GM11168 (cell line): ENCODE data around the gene MT1M.
"Not testable (repeated sequence)": the region's sequence is repeated elsewhere in the genome, so short reads cannot be mapped to it uniquely, and the experiment has no call there.

ENCODE experiments used
- in situ Hi-C: fragments of 300-500 bp; cut with MboI; formaldehyde crosslinking; loops from one replicate; pipeline ENCODE4 v1.12.0; 2022; ENCODE audit warnings: low sequenced_read_pairs; ENCODE audit not compliant: unreplicated experiment

Gene MT1M

DNA sequence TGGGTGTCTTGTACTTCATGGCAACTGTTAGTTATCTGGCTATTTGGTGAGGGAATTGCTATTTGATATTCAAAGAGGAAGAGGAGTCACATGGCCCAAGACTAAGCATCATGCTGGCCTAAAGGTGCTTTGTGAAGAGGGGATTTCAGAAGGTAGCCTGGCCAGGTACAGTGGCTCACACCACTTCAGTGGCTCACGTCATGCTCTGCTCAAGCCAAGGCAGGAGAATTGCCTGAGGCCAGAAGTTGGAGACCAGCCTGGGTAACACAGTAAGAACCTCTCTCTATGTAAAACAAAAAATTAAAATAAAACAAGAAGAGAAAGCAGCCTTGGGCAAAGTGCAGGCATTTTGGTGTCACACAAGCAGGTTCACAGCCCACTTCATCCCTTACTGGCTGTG is 12.9 kb downstream of the MT1M start:
- in situ Hi-C loops = no loop called here

DNA sequence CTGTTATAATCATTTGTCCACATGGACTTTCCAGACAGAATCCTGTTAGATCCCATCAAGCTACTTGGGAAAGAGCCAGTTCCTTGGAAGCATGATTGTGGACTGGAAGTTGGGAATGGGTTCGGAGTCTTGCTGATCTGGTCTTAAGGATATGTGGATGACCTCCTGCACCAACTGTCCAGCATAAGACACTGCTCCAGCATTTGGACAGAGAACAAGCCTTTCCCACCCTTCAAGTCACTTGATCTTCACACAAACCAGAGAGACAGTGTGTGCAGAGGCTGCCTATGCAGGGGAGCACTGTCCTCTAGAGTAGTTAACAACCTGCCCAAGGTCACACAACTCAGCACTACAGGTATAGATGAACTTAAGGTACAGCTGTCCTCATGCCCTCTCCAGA is 13.4 kb downstream of the MT1M start:
- in situ Hi-C loops = no loop called here

DNA sequence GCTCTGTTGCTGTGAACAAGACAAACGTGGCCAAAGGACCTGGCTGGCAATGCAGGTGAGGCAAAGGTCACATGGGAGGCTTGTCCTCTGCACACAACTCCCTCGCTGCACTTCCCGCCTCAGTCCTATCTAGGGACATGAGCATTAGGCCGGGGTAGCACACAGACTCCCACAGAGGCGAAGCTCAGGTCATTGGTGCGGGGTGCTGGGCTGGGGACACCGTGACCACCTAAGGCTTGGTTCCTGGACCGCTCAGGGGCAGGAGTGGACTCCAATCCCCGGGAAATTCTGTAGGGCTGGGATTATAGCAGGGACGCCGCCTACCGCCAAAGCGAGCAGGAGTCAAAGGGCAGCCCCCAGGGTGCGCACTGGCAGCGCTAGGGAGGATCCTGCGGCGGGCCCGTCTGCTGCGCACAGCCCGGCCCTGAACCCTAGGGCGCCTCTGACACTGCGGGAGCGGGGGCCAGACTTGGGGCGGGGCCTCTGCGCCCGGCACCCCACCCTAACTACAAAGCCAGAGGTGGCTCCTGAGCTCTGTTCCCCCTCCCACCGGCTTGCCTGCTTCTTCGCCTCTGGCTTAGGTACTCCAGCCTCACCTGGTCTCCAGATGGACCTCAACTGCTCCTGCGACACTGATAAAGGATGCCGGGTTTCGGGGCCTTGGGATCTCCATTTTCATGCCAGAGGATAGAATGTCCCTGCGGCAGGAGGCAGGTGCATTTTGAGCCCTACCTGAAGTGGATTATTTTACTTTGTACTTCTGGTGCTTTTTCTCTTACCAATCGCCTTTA is 15.4 kb downstream of the MT1M start:
- in situ Hi-C loops = no loop called here

DNA sequence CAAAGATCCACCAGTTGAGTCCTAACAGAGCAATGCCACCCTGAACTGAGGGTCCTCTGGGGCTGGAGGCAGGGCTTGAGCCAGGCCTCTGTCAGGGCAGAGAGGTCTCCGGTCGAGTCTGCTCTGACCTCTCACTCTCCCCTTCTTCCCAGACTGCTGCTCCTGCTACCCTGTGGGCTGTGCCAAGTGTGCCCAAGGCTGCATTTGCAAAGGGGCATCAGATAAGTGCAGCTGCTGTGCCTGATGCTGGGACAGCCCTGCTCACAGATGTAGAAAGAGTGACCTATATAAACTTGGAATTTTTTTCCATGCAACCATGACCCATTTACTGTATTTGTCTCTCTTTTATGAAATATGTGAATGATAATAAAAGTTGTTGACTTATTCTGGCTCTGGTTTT is 16.8 kb downstream of the MT1M start:
- in situ Hi-C loops = no loop called here

DNA sequence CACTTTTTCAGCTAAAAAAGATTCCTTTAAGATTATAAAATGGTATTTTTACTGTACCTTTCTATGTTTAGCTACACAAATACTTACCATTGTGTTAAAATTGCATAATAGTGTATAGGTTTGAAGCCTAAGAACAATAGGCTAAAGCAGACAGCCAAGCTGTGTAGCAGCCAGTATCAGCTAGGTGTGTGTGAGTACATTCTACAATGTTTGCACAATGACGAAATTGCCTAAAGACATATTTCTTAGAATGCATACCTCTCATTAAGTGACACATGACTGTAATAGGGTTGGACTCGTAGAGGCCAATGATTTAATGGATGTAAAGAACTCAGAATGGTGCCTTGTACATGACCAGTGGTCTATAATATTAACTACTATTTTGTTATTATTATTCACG is 17.4 kb downstream of the MT1M start:
- in situ Hi-C loops = no loop called here

DNA sequence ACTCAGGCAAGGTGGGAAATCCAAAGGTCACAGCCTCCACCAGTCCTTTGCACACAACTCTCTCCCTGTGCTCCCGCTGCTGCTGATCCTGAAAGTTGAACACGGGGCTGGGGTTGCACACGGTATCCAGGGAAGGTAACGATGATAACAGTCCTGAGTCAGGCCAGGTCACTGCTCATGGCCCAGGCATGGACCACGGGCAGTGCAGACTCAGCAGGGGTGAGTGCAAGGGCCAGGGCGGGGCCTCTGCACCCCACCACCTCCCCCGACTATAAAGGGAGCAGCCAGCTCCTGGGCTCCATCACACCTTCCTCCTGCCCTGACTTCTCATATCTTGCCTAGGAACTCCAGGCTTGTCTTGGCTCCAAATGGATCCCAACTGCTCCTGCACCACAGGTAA is 19.1 kb downstream of the MT1M start, which contains the start of gene MT1B:
Gene MT1B, plus strand, starts transcription at position 301 of the 400 bp plus-strand sequence. Its CDS starts 68 bp downstream, at position 369.
- in situ Hi-C loops = no loop called here

DNA sequence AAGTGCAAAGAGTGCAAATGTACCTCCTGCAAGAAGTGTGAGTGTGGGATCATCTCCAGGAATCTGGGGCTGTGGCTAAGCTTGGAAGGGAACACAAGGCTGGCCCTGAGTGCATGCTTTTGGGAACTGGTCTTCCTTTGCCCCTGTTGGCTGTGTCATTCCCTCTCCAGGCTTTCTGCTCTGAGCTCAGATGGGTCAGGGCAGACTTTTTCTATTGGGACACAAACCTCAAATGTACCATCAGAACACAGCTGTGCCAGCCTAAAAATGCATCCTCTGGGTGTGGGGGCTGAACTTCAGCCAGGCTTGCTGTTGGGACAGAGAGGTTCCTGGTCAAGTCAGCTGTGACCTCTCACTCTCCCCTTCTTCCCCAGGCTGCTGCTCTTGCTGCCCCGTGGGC is 20.1 kb downstream of the MT1M start:
- in situ Hi-C loops = no loop called here

DNA sequence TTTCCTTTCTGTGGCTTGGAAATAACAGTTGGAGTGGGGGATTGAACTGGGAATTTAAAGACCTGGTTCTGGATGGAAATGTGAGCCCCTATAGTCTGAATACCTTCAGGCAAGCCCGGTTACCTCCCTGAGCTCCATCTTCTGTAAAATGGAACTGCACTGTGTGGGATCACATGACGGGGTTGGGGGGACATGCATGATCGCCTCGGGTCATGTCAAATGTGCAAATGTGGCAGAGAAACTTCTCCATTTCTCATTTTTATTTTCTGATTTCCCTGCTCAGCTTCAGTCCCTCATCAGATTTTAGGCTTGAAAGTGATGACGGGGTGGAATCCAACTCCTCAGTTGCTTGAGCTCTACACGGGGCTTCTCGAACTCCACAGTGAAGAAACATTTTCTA is 20.8 kb downstream of the MT1M start:
- in situ Hi-C loops = no loop called here

DNA sequence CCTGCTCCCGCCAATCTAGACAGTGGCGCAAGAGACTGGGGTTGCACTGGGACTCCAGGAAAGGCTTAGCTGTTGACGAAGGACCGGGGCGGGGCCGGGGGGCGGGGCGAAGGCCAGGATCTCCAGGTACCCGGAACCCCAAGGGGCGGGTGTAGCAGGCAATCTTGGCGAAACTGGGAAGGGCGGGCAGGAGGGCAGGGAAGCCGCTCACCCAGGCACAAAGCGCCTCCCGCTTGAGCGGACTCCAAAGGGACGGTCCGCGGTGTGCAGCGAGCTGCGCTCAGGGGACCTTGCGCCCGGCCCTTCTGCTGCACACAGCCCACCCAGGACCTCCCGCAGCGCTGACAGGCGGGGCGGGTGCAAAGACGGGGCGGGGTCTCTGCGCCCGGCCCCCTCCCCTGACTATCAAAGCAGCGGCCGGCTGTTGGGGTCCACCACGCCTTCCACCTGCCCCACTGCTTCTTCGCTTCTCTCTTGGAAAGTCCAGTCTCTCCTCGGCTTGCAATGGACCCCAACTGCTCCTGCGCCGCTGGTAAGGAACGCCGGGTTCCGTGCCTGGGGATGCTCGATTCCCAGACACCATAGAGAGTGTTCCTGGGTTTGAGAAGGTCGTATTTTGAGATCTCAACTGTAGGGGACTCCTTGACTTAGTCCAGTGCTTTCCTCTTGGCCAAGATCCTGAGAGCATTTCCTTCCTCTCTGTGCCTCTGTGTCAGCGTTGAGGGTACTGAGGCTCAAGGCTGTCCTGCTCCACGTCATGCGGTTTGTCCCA is 25.3 kb downstream of the MT1M start, which contains the start of gene MT1F:
Gene MT1F, plus strand, starts transcription at position 405 of the 772 bp plus-strand sequence. Its CDS starts 100 bp downstream, at position 505.
- in situ Hi-C loops = no loop called here

DNA sequence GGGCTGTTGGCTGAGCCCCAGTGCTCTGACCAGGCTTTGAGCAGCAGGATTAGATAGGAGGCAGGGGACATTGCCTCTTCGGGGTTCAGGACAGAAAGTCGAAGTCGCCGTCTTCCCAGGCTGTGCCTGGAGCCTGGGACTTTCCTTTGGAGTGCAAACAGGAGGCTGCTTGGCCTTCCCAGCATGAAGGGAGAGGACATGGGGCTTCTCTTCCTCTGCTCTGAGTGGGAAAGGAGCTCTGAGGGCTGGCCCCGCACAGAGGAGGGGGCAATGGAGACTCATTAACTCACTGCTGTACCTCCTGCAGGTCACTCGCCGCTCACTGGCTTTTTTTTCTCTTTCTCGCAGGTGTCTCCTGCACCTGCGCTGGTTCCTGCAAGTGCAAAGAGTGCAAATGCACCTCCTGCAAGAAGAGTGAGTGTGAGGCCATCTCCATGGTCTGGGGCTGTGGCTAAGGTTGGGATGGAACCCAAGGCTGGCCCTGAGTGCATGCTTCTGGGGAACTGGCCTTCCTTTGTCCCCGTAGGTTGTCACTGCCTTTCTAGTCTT is 25.9 kb downstream of the MT1M start:
- in situ Hi-C loops = no loop called here

DNA sequence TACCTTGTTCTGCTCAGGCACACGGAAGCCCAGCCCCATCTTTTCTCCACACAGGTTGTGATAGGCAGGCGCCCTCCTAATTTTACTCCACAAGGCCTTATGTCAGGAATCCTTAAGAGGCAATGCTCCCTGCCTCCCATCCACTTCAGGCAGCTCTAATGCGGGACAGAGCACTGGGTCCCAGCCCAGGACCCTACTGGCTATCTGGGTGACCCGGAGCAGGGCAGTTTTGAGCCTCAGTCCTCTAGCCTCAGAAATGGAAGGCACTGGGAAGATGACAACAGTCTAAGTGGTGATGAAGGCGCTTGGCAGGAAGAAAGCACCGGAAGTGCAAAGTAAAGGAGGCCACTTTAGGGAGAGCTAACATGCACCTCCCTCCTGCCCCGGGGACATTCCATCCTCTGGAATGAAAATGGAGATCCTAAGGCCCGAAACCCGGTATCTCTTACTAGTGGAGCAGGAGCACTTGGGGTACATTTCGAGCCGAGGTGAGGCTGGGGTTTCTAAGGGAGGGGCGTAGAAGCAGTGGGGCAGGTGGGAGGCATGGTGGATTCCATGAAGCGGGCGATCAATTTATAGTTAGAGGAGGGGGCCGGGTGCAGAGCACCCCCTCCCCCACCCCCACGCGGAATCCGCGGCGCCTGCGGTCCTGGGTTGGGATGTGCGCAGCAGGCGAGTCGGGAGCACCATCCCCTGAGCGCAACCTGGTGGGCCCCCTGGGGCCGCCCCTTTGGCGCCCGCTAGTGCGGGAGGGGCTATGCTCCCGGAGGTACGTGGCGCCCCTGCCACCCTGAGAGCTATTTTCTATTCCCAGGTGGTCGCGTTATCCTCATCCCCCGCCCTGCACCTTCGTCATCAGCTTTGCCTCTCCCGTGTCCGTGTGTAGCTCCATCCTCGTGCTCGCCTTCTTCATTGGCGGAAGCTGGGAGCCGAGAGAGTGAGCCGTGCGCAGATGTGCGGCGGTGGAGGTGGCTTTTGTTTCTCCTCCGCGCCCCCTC is 30.2 kb downstream of the MT1M start:
- in situ Hi-C loops = no loop called here

DNA sequence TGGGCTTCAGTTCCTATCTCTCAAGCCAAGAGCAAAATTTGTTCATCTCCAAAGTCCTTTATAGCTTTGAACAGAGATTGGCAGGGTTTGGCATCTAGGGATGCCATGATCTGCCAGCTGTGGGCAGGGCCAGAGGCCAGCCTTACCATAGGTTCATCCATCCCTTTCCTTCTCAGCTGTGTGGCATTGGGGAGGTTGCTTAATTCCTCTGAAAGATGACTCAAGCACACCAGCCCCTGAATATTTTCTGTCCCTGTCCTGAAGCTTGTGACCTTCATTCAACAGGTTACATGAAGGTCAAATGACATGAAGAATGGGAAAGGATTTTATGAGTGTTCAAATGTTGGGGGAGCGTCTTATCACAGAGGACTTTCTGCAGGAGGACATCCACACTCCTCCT is 32.0 kb downstream of the MT1M start:
- in situ Hi-C loops = no loop called here

DNA sequence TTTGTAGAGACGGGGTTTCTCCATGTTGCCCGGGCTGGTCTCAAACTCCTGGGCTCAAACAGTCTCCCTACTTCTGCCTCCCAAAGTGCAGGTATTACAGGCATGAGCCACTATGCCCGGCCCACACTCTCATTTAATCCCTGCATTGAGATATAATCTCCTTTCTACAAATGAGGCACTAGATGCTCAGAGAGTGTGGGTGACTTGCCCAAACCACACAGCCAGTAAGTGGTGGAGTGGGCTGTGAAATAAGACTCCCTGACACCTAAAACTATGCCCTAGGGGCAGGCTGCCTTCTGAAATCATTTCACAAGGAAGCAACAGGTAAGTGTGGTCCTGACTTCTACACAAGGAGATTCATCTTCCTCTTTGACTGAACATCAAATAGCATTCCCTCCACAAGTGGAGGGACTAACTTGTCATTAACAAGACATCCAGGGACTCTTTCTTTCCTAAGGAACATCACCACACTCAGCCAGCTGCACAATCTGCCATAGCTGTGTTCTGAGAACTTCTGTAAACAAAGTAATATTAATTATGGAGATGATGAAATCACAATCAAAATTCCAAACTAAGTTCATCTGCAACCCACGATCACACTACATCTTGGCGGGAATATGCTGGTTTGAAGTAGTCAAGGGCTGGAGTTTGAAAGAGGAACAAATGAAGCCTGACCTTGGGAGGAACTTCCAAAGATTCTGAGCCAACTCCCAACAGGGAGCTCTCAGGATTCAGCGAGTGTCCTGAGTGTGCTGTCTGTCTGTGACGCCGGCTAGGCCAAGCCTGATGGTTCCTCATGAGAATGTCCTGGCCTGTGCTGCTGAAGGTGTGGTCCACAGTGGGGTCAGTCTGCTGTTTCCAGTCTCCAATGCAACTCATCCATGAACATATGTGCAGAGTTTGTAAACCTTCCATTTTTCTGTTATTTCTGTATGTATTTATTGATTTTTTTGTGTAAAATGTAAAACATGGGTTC is 33.1 kb downstream of the MT1M start:
- in situ Hi-C loops = not testable (repeated sequence)

DNA sequence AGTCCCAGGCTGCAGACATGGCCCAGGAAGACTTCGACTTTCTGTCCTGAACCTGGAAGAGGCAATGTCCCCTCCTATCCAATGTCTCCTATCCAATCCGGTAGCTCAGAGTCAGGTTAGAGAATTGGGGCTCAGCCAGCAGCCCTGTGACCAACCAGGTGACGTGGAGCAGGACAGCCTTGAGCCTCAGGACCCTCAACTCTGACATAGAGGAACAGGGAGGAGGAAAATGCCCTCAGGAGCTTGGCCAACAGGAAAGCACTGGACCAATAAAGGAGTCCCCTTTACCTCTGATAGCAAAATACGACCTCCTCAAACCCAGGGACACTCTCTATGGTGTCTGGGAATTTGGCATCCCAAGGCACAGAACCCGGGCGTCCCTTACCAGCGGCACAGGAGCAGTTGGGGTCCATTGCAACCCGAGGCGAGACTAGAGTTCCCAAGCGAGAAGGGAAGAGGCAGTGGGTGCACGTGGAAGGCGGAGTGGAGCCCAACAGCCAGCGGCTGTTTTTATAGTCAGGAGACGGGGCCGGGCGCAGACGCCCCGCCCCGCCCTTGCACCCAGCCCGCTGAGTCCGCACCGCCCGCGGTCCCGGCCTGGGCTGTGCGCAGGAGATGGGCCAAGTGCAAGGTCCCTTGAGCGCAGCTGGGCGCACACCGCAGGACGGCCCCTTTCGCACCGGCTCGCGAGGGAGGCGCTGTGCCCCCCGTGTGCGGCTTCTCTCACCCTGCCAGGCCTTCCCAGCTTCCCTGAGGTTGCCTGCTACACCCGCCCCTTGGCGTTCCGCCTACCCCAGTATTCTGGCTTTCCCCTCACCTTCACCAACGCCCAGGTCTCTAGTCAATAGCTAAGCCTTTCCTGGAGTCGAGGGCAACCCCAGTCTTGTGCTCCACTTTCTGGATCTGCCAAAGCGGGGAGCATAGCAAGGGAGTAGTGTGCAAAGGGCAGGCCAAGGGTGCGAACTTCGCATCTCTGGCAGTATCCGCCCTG is 35.4 kb downstream of the MT1M start, which contains the start of gene MT1G:
Gene MT1G, minus strand, starts transcription at position 485 of the 991 bp plus-strand sequence. Its CDS starts 72 bp downstream, at position 413.
- in situ Hi-C loops = no loop called here

DNA sequence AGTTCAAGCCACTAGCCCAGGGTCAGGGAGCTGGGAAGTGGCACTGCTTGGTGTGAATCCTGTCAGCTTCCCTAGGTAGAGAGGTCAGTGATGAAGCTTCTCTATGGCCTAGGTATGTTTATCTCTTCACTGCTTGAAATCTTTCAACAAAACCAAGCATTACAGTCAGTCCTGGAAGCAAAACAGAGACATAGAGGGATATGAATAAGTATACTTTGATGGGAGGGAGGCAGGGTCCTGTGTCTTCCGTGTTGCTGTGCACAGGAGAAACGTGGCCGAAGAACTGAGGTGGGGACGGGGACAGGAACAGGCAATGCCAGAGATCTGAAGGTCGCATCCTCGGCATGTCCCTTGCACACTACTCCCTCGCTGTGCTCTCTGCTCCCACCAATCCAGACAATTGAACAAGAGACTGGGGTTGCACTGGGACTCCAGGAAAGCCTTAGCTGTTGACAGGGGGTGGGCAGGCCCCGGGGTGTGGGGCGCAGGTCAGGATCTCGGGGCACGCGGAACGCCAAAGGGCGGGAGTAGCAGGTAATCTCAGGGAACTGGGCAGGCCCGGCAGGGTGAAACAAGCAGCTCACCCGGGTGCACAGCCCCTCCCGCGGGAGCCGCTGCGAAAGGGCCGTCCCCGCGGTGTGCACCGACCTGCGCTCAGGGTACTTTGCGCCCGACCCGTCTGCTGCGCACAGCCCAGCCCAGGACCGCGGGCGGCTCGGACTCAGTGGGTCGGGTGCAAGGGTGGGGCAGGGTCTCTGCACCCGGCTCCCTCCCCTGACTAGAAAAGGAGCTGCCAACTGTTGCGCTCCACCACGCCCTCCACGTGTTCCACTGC is 36.8 kb downstream of the MT1M start, which contains the start of gene MT1H:
Gene MT1H, plus strand, starts transcription at position 810 of the 835 bp plus-strand sequence. CDS start 71 bp downstream, outside the sequence.
- in situ Hi-C loops = no loop called here

DNA sequence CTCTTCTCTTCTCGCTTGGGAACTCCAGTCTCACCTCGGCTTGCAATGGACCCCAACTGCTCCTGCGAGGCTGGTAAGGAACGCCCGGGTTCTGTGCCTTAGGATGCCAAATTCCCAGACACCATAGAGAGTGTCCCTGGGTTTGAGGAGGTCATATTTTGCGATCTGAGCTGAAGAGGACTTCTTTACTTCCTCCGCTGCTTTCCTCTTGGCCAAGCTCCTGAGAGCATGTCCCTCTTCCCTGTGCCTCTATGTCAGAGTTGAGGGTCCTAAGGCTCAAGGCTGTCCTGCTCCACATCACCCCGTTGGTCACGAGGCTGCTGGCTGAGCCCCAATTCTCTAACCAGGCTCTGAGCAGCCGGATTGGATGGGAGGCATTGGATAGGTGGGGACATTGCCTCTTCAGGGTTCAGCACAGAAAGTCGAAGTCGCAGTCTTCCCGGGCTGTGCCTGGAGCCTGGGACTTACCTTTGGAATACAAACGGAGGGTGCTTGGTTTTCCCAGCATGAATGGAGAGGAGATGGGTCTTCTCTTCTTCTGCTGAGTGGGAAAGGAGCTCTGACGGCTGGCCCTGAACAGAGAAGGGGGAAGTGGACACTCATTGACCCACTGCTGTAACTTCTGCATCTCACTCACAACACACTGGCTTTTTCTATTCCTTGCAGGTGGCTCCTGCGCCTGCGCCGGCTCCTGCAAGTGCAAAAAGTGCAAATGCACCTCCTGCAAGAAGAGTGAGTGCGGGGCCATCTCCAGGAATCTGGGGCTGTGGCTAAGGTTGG is 37.6 kb downstream of the MT1M start:
- in situ Hi-C loops = no loop called here
